Gastrocnemius medialis (tissue), 4 donors: ENCODE measurements around the gene TIAM2. TPM values are rescaled to one million over a fixed set of nuclear protein-coding genes. Genes with fewer than 3 reads are reported as not detected.
A peak's percentile ranks its signal among the peaks of the same experiment; 100 is the strongest.
"Not testable (repeated sequence)": the region's sequence is repeated elsewhere in the genome, so short reads cannot be mapped to it uniquely, and the experiment has no call there.

Source experiments
- ATAC-seq, 2 donors: fragments of 150-250 bp; one replicate each; pipeline ENCODE4 v1.9.1; 2016
- DNase-seq, 2 donors: peaks; one replicate each; pipeline ENCODE4 v3.0.0-alpha.2; 2019
- H3K27ac ChIP-seq, 4 donors: fragments of 200-600 bp; sonication (generic); 1 replicate in 1 of 4; 2 replicates in 3 of 4; pipeline ENCODE4 v1.5.1; 2016 to 2018; ENCODE audit warnings: mild to moderate bottlenecking in 2 of 4, moderate library complexity in 1 of 4
- H3K27me3 ChIP-seq, 3 donors: fragments of 200-600 bp; sonication (generic) in 2 of 3; 1 replicate in 1 of 3; 2 replicates in 2 of 3; pipeline versions ENCODE4 v1.5.1 to v1.6.0; 2016 to 2019; ENCODE audit warnings: mild to moderate bottlenecking in 1 of 3, moderate library complexity in 1 of 3
- H3K36me3 ChIP-seq, 2 donors: fragments of 200-600 bp; sonication (generic) in 1 of 2; one replicate each; pipeline ENCODE4 v1.5.1; 2017 to 2018
- H3K4me1 ChIP-seq, 2 donors: fragments of 200-600 bp; sonication (generic) in 1 of 2; one replicate each; pipeline ENCODE4 v1.5.1; 2016 to 2017; ENCODE audit warnings: mild to moderate bottlenecking in 2 of 2
- H3K4me3 ChIP-seq, 4 donors: fragments of 200-600 bp; sonication (generic) in 3 of 4; 1 replicate in 1 of 4; 2 replicates in 3 of 4; pipeline ENCODE4 v1.5.1; 2016 to 2019; ENCODE audit warnings: mild to moderate bottlenecking in 2 of 4
- H3K9me3 ChIP-seq, 3 donors: fragments of 200-600 bp; sonication (generic) in 2 of 3; 1 replicate in 1 of 3; 2 replicates in 2 of 3; pipeline ENCODE4 v1.5.1; 2016 to 2019
- POLR2A ChIP-seq, 2 donors: fragments of 450-650 bp; IDR thresholded peaks; one replicate each; pipeline ENCODE4 v1.6.1; 2017; ENCODE audit warnings: antibody characterized with exemption in 2 of 2, mild to moderate bottlenecking in 2 of 2, moderate library complexity in 2 of 2
- in situ Hi-C, 4 donors: fragments of 200-750 bp; cut with MboI; loops; one replicate each; pipeline versions ENCODE4 v1.15.0 to v1.8.0; 2017; ENCODE audit warnings: low sequenced_read_pairs in 4 of 4
- intact Hi-C: fragments of 100-400 bp; cut with DNase I; formaldehyde crosslinking; loops from one replicate; pipeline ENCODE4 v1.15.1; 2023; ENCODE audit warnings: low total_unique reads
- total RNA-seq, 4 donors: library from RNA; depleted of rRNA; stranded (reverse); fragments of >200 nt; gene quantifications; one replicate each; pipeline versions ENCODE4 v1.1.0 to v1.2.3, GENCODE V29; 2016
- TF ChIP-seq, protein P1 (sequence below), 5 experiments: fragments of 450-650 bp in 3 of 5; fragments of 200-600 bp in 2 of 5; sonication (generic) in 2 of 5; IDR thresholded peaks in 4 of 5; conservative IDR thresholded peaks in 1 of 5; 1 replicate in 4 of 5; 2 replicates in 1 of 5; pipeline ENCODE4 v1.5.1; 2016 to 2019; ENCODE audit warnings: antibody characterized with exemption in 5 of 5, mild to moderate bottlenecking in 3 of 5, moderate library complexity in 3 of 5

The TIAM2 gene
- total RNA-seq, 4 donors from 2014 or later, result 4.4 to 18.8 (median 13.6) TPM

DNA sequence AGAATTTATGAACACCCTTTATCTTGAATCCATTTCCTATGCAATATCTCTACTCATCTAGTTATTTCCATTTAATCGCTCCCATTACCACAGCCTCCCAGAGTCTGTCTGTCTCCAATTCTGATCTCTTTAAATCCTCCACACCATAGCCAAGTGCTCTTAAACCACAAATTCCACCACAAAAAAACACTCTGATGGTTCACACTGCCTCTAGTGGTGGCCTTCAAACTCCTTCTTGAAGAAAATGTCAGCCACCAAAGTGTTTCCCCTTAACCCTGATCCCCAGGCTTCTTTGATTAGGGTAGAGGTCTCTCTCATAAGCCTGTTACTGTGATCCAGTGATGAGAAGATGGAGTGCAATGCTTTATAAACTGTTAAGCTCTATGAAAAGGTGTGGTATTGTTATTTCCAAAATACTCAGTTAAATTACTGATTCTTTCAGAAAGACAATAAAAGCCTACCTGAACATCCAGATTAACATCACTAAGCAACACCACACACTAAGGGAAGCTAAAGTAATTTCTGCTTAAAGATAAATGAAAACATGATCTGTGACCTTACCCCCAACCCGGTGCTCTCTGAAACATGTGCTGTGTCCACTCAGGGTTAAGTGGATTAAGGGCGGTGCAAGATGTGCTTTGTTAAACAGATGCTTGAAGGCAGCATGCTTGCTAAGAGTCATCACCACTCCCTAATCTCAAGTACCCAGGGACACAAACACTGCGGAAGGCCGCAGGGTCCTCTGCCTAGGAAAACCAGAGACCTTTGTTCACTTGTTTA lies 273.2 kb downstream of the TIAM2 start:
- H3K4me1 ChIP-seq, result peaks cover 13 to 14% of the 10 kb centered on the region in 2 donors
- H3K36me3 ChIP-seq, DNase-seq, H3K9me3 ChIP-seq, ATAC-seq, H3K27ac ChIP-seq, H3K4me3 ChIP-seq, intact Hi-C loops, in situ Hi-C loops, H3K27me3 ChIP-seq: not testable (repeated sequence)
- TF ChIP-seq, protein P1, sequence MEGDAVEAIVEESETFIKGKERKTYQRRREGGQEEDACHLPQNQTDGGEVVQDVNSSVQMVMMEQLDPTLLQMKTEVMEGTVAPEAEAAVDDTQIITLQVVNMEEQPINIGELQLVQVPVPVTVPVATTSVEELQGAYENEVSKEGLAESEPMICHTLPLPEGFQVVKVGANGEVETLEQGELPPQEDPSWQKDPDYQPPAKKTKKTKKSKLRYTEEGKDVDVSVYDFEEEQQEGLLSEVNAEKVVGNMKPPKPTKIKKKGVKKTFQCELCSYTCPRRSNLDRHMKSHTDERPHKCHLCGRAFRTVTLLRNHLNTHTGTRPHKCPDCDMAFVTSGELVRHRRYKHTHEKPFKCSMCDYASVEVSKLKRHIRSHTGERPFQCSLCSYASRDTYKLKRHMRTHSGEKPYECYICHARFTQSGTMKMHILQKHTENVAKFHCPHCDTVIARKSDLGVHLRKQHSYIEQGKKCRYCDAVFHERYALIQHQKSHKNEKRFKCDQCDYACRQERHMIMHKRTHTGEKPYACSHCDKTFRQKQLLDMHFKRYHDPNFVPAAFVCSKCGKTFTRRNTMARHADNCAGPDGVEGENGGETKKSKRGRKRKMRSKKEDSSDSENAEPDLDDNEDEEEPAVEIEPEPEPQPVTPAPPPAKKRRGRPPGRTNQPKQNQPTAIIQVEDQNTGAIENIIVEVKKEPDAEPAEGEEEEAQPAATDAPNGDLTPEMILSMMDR (IDR thresholded peaks at IDR 0.05 in 4 of 5, conservative IDR thresholded peaks at IDR 0.05 in 1 of 5), result peak in 1 of 5 experiments; percentile 27

DNA sequence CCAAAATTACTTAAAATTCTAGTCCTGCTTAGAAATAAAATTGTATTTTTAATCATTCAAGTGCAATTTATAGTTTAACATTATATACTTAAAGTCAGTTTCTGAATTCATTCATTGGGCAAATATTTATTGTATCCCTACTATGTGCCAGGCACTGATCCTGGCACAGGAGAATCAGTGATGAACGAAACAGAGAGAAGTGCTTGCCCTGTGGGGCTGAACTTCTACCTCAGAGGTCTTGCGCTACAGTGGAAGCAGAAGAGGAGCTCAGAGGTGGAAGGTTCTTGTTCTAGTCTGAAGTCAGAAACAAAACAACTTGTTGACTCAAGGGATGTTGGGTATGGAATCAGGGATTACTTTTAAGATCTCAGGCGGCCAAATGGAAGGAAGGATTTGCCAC lies 274.6 kb downstream of the TIAM2 start:
- no peak for DNase-seq
- no peak for TF ChIP-seq POLR2A (IDR thresholded peaks at IDR 0.05)
- TF ChIP-seq, protein P1 (IDR thresholded peaks at IDR 0.05 in 4 of 5, conservative IDR thresholded peaks at IDR 0.05 in 1 of 5), result no peak
- Histone ChIP-seq H3K9me3 (no peaks in the 10 kb centered on the region), H3K4me1 (peaks cover 13 to 27% of the 10 kb centered on the region in 2 donors), H3K36me3 (no peaks in the 10 kb centered on the region), H3K4me3 (no peak overlapping the region), H3K27me3 (no peaks in the 10 kb centered on the region), H3K27ac (no peak overlapping the region)
- in situ Hi-C loops (no loop called here), intact Hi-C loops (no loop called here)
- ATAC-seq, result no peak

DNA sequence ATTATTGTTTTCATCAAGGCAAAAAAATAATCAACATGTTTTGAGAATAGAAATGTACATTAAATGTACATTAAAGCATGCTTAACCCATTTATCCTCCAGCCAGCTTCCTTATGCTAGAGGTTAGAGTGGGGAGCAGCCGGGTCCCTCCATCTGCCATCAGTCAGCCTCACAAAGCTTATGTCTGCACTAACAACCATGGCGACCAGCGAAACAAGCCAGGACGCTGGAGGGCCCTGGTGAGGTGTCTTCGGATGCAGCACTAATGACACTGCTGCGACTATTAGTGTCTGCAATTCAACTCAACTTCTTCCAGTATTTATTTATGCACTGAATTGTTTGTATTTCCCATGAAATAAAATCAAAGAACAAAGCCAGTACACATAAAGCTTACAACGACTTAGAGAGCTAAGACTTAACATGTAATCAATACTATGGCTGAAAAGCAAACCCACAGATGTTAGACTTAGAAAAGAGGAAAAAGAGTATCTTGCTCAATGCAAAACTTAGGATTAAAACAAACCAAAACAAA lies 275.5 kb downstream of the TIAM2 start:
- TF ChIP-seq POLR2A (IDR thresholded peaks at IDR 0.05), result no peak
- TF ChIP-seq, protein P1 (IDR thresholded peaks at IDR 0.05 in 4 of 5, conservative IDR thresholded peaks at IDR 0.05 in 1 of 5), result no peak
- Histone ChIP-seq H3K4me3 (no peak overlapping the region), H3K4me1 (peaks cover 12 to 31% of the 10 kb centered on the region in 2 donors), H3K36me3 (no peaks in the 10 kb centered on the region), H3K27me3 (no peaks in the 10 kb centered on the region), H3K27ac (no peak overlapping the region), H3K9me3 (no peaks in the 10 kb centered on the region)
- intact Hi-C loops (no loop called here), in situ Hi-C loops (no loop called here)
- ATAC-seq (no peak), DNase-seq (no peak)

DNA sequence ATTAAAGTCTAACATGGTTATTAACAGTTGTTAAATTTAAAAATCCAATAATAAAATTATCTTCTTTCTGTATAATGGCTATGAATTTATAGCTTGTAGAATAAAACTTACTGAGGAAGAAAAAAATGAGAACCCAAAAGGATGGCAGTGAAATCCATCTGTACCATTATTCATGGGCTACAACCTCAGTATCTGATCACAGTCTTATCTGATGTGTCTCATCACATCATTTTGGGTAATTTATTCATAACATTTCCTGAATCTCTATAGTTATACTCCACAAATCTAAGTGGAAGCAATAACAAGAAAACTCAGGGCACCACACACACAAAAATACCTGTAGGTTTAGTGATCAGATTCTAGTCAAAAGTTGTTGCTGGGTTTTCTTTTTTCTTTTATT lies 276.0 kb downstream of the TIAM2 start:
- TF ChIP-seq, protein P1 (IDR thresholded peaks at IDR 0.05 in 4 of 5, conservative IDR thresholded peaks at IDR 0.05 in 1 of 5), result no peak
- TF ChIP-seq POLR2A (IDR thresholded peaks at IDR 0.05), result no peak

More for the DNA sequence above, 276.0 kb downstream of the TIAM2 start:
- Histone ChIP-seq H3K4me1 (peaks cover 14 to 36% of the 10 kb centered on the region in 2 donors), H3K27me3 (no peaks in the 10 kb centered on the region), H3K27ac (no peak overlapping the region), H3K36me3 (no peaks in the 10 kb centered on the region), H3K4me3 (no peak overlapping the region), H3K9me3 (no peaks in the 10 kb centered on the region)
- no peak for DNase-seq
- no peak for ATAC-seq
- in situ Hi-C loops, result no loop called here
- intact Hi-C loops, result no loop called here
